Trophoblast cell (in vitro differentiated cells and primary cell): Measurements from ENCODE around the gene TTLL8.

Experiments used
- DNase-seq, 2 donors: peaks; one replicate each; pipeline ENCODE4 v3.0.0-alpha.2; 2016
- H2AFZ ChIP-seq: 2 replicates; pipeline ENCODE4 v1.6.1; 2013; ENCODE audit warnings: low read length, moderate library complexity, mild to moderate bottlenecking; ENCODE audit not compliant: insufficient read depth, poor library complexity
- H2AK5ac ChIP-seq: 2 replicates; pipeline ENCODE4 v1.6.1; 2013; ENCODE audit warnings: mild to moderate bottlenecking, low read length
- H2BK120ac ChIP-seq: 2 replicates; pipeline ENCODE4 v1.6.1; 2013; ENCODE audit warnings: low read length, mild to moderate bottlenecking, moderate library complexity; ENCODE audit not compliant: insufficient read depth, poor library complexity
- H2BK12ac ChIP-seq: 2 replicates; pipeline ENCODE4 v1.6.1; 2013; ENCODE audit warnings: mild to moderate bottlenecking, low read length, moderate library complexity
- H2BK5ac ChIP-seq: 2 replicates; pipeline ENCODE4 v1.6.1; 2013; ENCODE audit warnings: low read length, low read depth, moderate library complexity, mild to moderate bottlenecking; ENCODE audit not compliant: poor library complexity
- H3K14ac ChIP-seq: 2 replicates; pipeline ENCODE4 v1.6.1; 2013; ENCODE audit warnings: mild to moderate bottlenecking, low read length
- H3K18ac ChIP-seq: 2 replicates; pipeline ENCODE4 v1.6.1; 2013; ENCODE audit warnings: mild to moderate bottlenecking, low read length
- H3K23ac ChIP-seq: 2 replicates; pipeline ENCODE4 v1.6.1; 2013; ENCODE audit warnings: low read length
- H3K27ac ChIP-seq: 2 replicates; pipeline ENCODE4 v1.5.1; 2013; ENCODE audit warnings: low read depth, mild to moderate bottlenecking, inconsistent platforms, low read length, moderate library complexity
- H3K27me3 ChIP-seq: 2 replicates; pipeline ENCODE4 v1.6.1; 2013; ENCODE audit warnings: inconsistent platforms, mild to moderate bottlenecking, low read length, moderate library complexity; ENCODE audit not compliant: insufficient read depth
- H3K36me3 ChIP-seq, 2 experiments: 1 replicate in 1 of 2; 2 replicates in 1 of 2; pipeline ENCODE4 v1.6.1; 2013; ENCODE audit warnings: low read length in 2 of 2, mild to moderate bottlenecking in 2 of 2, moderate library complexity in 1 of 2; ENCODE audit not compliant: insufficient read depth in 2 of 2, control insufficient read depth in 1 of 2
- H3K4ac ChIP-seq: 2 replicates; pipeline ENCODE4 v1.6.1; 2013; ENCODE audit warnings: low read depth, mild to moderate bottlenecking, low read length, moderate library complexity
- H3K4me1 ChIP-seq, 2 experiments: 1 replicate in 1 of 2; 2 replicates in 1 of 2; pipeline ENCODE4 v1.6.1; 2013; ENCODE audit warnings: low read length in 2 of 2, mild to moderate bottlenecking in 2 of 2, moderate library complexity in 1 of 2; ENCODE audit not compliant: insufficient read depth in 2 of 2, control insufficient read depth in 1 of 2
- H3K4me2 ChIP-seq: 2 replicates; pipeline ENCODE4 v1.6.1; 2013; ENCODE audit warnings: inconsistent platforms, mild to moderate bottlenecking, low read length, moderate library complexity
- H3K4me3 ChIP-seq: 2 replicates; pipeline ENCODE4 v1.5.1; 2013; ENCODE audit warnings: mild to moderate bottlenecking, low read depth, low read length, inconsistent platforms
- H3K79me1 ChIP-seq: one replicate; pipeline ENCODE4 v1.6.1; 2013; ENCODE audit warnings: low read length
- H3K79me2 ChIP-seq: 2 replicates; pipeline ENCODE4 v1.6.1; 2013; ENCODE audit warnings: low read length, mild to moderate bottlenecking; ENCODE audit not compliant: control insufficient read depth, insufficient read depth, poor library complexity
- H3K9ac ChIP-seq: 2 replicates; pipeline ENCODE4 v1.6.1; 2013; ENCODE audit warnings: mild to moderate bottlenecking, low read length
- H3K9me3 ChIP-seq: 2 replicates; pipeline ENCODE4 v1.6.1; 2013; ENCODE audit warnings: low read depth, mild to moderate bottlenecking, control low read depth, inconsistent platforms, low read length; ENCODE audit not compliant: insufficient read depth
- H4K12ac ChIP-seq: 2 replicates; pipeline ENCODE4 v1.6.1; 2013; ENCODE audit warnings: low read depth, mild to moderate bottlenecking, low read length, moderate library complexity
- H4K8ac ChIP-seq: 2 replicates; pipeline ENCODE4 v1.6.1; 2013; ENCODE audit warnings: low read depth, mild to moderate bottlenecking, low read length, moderate library complexity
- H4K91ac ChIP-seq: one replicate; pipeline ENCODE4 v1.6.1; 2013; ENCODE audit warnings: low read depth, mild to moderate bottlenecking, low read length, moderate library complexity
- WGBS: extraction: QIAGEN DNeasy Blood & Tissue Kit; methylation state at CpG from one replicate; pipeline ENCODE4 v1.1.7; 2013; ENCODE audit warnings: missing lambda C conversion rate; ENCODE audit not compliant: insufficient read length, insufficient coverage; ENCODE audit errors: extremely low coverage; 5-methylcytosine and 5-hydroxymethylcytosine counted together

TTLL8 gene

DNA sequence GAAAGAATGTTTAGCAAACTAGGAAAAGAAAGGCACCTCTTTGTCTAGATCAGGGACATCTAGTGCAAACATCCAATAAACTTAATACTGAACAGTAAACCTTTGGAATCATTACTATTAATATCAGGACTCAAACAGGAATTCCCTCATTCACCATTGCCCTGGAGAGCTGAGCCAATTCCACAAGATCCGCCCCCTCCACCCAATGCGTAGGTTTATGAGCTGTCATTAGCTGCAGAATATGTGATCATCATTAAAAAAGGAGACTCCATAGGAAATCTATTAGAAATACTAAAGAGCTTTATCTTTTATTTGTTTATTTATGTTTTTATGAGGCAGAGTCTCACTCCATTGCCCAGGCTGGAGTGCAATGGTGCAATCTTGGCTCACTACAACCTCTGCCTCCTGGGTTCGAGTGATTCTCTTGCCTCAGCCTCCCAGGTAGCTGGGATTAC, 51.0 kb downstream of the TTLL8 start:
- Histone ChIP-seq H4K8ac (no peak overlapping the region), H3K79me1 (no peaks in the 10 kb centered on the region), H2AFZ (no peak overlapping the region), H2BK5ac (no peak overlapping the region), H3K27ac (no peak overlapping the region), H3K9me3 (no peaks in the 10 kb centered on the region), H3K36me3 (no peaks in the 10 kb centered on the region), H3K4me1 (no peaks in the 10 kb centered on the region), H3K27me3 (peaks cover 14% of the 10 kb centered on the region), H3K4me2 (no peak overlapping the region), H3K23ac (no peak overlapping the region), H3K79me2 (no peaks in the 10 kb centered on the region), H4K12ac (no peak overlapping the region), H2AK5ac (no peak overlapping the region), H3K9ac (no peak overlapping the region), H2BK12ac (no peak overlapping the region), H3K4ac (no peak overlapping the region), H2BK120ac (no peak overlapping the region), H3K18ac (no peak overlapping the region), H3K14ac (no peak overlapping the region), H3K4me3 (no peak overlapping the region), H4K91ac (no peak overlapping the region)
- WGBS, result no CpG with 5 or more reads among the region's 3 CpGs
- DNase-seq, result no peak

DNA sequence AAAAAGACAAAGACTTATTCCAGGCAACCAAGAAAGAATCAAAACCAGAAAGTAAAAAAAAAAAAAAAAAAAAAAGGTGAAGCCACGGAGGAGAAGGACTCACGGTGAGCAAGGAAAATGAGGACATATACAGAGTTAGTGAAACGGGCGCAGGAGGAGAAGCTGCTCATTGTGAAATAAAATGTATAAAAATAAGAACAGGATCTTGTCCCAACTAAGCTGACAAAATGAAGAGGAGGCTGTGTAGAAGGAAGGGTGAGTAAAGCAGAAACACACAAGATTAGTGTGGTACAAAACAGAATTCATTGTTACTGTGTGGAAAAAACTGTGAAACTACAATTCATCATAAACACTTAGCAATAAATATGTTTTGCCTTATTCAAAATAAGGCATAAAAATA, 53.2 kb downstream of the TTLL8 start:
- H2BK12ac ChIP-seq, result no peak overlapping the region
- no peak overlapping the region for H2BK120ac ChIP-seq
- H3K27me3 ChIP-seq, result peaks cover 3% of the 10 kb centered on the region
- H3K79me2 ChIP-seq, result no peaks in the 10 kb centered on the region
- no peaks in the 10 kb centered on the region for H3K9me3 ChIP-seq
- H3K79me1 ChIP-seq, result no peaks in the 10 kb centered on the region
- no peak overlapping the region for H2BK5ac ChIP-seq
- H3K9ac ChIP-seq, result no peak overlapping the region
- no peaks in the 10 kb centered on the region for H3K36me3 ChIP-seq
- H2AK5ac ChIP-seq, result no peak overlapping the region
- H3K4me1 ChIP-seq, result no peaks in the 10 kb centered on the region
- no CpG with 5 or more reads among the region's 4 CpGs for WGBS
- no peak for DNase-seq
- H2AFZ ChIP-seq, result no peak overlapping the region
- H3K18ac ChIP-seq, result no peak overlapping the region
- no peak overlapping the region for H3K4me3 ChIP-seq
- no peak overlapping the region for H4K12ac ChIP-seq
- no peak overlapping the region for H3K14ac ChIP-seq
- H3K27ac ChIP-seq, result no peak overlapping the region
- no peak overlapping the region for H4K91ac ChIP-seq
- H4K8ac ChIP-seq, result no peak overlapping the region
- H3K4me2 ChIP-seq, result no peak overlapping the region
- H3K4ac ChIP-seq, result no peak overlapping the region
- H3K23ac ChIP-seq, result no peak overlapping the region

DNA sequence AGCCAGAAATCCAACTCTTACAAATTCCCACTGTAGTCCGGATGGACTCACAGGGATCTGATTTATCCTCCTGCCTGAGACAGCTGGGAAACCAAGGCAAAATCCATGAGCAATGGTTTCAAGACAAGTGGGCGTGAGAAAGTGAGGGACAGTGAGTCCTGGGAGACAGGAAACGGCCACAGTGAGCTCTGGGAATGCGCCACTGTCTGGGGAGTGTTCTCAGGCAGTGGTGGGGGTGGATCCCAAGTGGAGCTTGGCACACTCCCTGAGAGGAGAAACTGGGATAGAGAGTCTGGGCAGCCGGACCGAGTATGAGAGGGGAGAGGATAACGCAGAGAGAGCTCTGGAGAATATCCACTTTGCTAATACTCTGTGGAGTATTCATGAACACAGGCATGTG, 55.3 kb downstream of the TTLL8 start:
- H2AK5ac ChIP-seq, result no peak overlapping the region
- peaks cover 5% of the 10 kb centered on the region for H3K27me3 ChIP-seq
- no peak overlapping the region for H4K12ac ChIP-seq
- H3K36me3 ChIP-seq, result no peaks in the 10 kb centered on the region
- no peak for DNase-seq
- H3K23ac ChIP-seq, result no peak overlapping the region
- no peak overlapping the region for H4K8ac ChIP-seq
- H3K9ac ChIP-seq, result no peak overlapping the region
- H2BK12ac ChIP-seq, result no peak overlapping the region
- H2AFZ ChIP-seq, result no peak overlapping the region
- H3K79me1 ChIP-seq, result no peaks in the 10 kb centered on the region
- H3K14ac ChIP-seq, result no peak overlapping the region
- H3K79me2 ChIP-seq, result no peaks in the 10 kb centered on the region
- no peak overlapping the region for H3K27ac ChIP-seq
- WGBS, result no CpG with 5 or more reads among the region's 7 CpGs
- H3K4ac ChIP-seq, result no peak overlapping the region
- H2BK120ac ChIP-seq, result no peak overlapping the region
- no peak overlapping the region for H3K4me2 ChIP-seq
- H3K18ac ChIP-seq, result no peak overlapping the region
- peaks cover 0 to 3% of the 10 kb centered on the region in 2 experiments for H3K4me1 ChIP-seq
- H4K91ac ChIP-seq, result no peak overlapping the region
- no peak overlapping the region for H3K4me3 ChIP-seq
- H3K9me3 ChIP-seq, result peaks cover 12% of the 10 kb centered on the region
- H2BK5ac ChIP-seq, result no peak overlapping the region

DNA sequence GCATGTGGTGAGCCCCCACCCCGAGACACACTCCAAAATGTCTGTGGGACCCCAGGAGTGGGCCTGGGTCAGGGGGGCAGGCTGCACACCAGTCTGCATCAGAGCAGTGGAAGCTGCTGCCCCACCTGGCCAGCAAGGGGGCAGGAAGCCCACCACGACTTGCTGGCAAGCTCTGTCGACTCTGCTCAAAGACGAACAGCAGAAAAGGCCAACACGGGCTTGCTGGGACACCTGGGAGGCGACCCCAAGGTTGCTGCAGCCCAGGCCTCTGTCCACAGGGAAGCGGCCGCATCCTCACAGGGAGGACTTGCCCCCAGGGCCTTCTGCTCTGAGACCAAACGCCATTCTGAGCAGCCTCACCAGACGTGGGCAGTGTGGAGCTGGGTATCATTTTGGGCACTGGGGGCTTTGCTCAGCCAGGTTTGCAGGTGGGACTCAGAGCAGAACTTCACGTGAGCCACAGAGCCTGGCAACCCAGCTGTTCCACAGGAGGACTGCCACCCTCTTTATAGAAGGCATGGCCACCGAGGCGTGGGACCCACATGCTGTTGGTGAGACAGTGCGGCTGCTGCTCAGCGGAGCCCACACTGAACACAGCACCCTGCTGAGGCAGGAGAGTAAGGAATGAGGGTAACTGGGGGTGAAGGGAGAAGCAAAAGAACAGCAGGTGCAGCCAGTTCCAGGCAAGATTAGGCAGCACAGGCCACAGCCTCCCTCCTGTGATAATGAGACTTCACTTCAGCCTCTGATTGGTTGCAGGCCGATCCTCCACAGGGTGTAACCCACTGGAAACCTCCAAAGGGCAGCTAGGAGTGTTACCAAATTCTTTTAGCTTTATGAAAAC, 56.5 kb downstream of the TTLL8 start:
- Histone ChIP-seq H4K91ac (no peak overlapping the region), H2BK5ac (no peak overlapping the region), H3K9me3 (peaks cover 14% of the 10 kb centered on the region), H4K12ac (no peak overlapping the region), H3K4me3 (no peak overlapping the region), H3K23ac (no peak overlapping the region), H3K36me3 (no peaks in the 10 kb centered on the region), H3K27ac (no peak overlapping the region), H3K4me1 (peaks cover 0 to 3% of the 10 kb centered on the region in 2 experiments), H2BK120ac (no peak overlapping the region), H3K27me3 (peaks cover 5% of the 10 kb centered on the region), H4K8ac (no peak overlapping the region), H3K79me1 (no peaks in the 10 kb centered on the region), H3K14ac (no peak overlapping the region), H3K9ac (no peak overlapping the region), H3K4me2 (no peak overlapping the region), H3K18ac (no peak overlapping the region), H3K79me2 (no peaks in the 10 kb centered on the region), H2BK12ac (no peak overlapping the region), H3K4ac (no peak overlapping the region), H2AFZ (no peak overlapping the region), H2AK5ac (no peak overlapping the region)
- WGBS, result no CpG with 5 or more reads among the region's 16 CpGs
- DNase-seq, result no peak
